GM12878 (cell line): ENCODE results near the gene PLEKHM2. TPM values are rescaled to one million over a fixed set of nuclear protein-coding genes. Genes with fewer than 3 reads are reported as not detected.

ENCODE experiments used
- ATAC-seq: fragments of 200-7000 bp; cut with Tn5 transposase; 3 replicates; pipeline ENCODE4 v1.9.1; 2020; ENCODE audit warnings: mild to moderate bottlenecking, moderate library complexity
- BruUV-seq: library from RNA; stranded (reverse); fragments of 400-500 nt; replicated peaks from 2 replicates; lab custom pipeline; 2021; lab: Mats Ljungman, UMichigan
- CTCF ChIA-PET: fragments of 300-600 bp; sonication (Branson Sonifier 250); formaldehyde crosslinking; extraction: SDS; loops from one replicate; lab custom pipeline; 2021; ENCODE audit warnings: inconsistent platforms; lab: Yijun Ruan, JAX
- POLR2A ChIA-PET: fragments of 350-600 bp; formaldehyde crosslinking; extraction: SDS; loops from one replicate; lab custom pipeline; 2021; ENCODE audit warnings: inconsistent platforms; lab: Charles Lee
- RAD21 ChIA-PET: fragments of 300-600 bp; sonication (Branson Sonifier 250); formaldehyde crosslinking; loops from one replicate; lab custom pipeline; 2023; ENCODE audit warnings: antibody characterized with exemption; ENCODE audit not compliant: unreplicated experiment; lab: Charles Lee
- SMC1A ChIA-PET: fragments of 300-600 bp; sonication (Branson Sonifier 250); formaldehyde crosslinking; loops from one replicate; lab custom pipeline; 2023; ENCODE audit not compliant: unreplicated experiment, uncharacterized antibody; lab: Charles Lee
- DNase-seq: peaks from one replicate; pipeline ENCODE4 v3.0.0-alpha.2; 2011; ENCODE audit warnings: low read depth, low spot score
- FAIRE-seq: peaks from 3 replicates; lab custom pipeline; 2011; peaks lifted over from hg19 to GRCh38; lab: Jason Lieb, UNC
- H2AFZ ChIP-seq: 2 replicates; pipeline ENCODE4 v1.6.0; 2011; ENCODE audit warnings: low read depth, low read length, control low read depth; ENCODE audit not compliant: control insufficient read depth
- H3K27ac ChIP-seq: 2 replicates; pipeline ENCODE4 v1.5.1; 2011; ENCODE audit warnings: control low read depth; ENCODE audit not compliant: control insufficient read depth, insufficient read depth
- H3K27me3 ChIP-seq, 2 experiments: replicated peaks in 1 of 2; 2 replicates each; pipeline versions ENCODE4 v1.6.0 to v1.6.1; 2011; ENCODE audit warnings: low read length in 1 of 2; ENCODE audit not compliant: control insufficient read depth in 2 of 2, insufficient read depth in 2 of 2
- H3K36me3 ChIP-seq, 2 experiments: 2 replicates each; pipeline ENCODE4 v1.5.1; 2011; ENCODE audit warnings: low read length in 1 of 2; ENCODE audit not compliant: control insufficient read depth in 2 of 2, insufficient read depth in 2 of 2
- H3K4me1 ChIP-seq: 2 replicates; pipeline ENCODE4 v1.6.1; 2011; ENCODE audit warnings: mild to moderate bottlenecking, low read length, moderate library complexity, mixed read lengths; ENCODE audit not compliant: control insufficient read depth, insufficient read depth
- H3K4me2 ChIP-seq: 2 replicates; pipeline ENCODE4 v1.6.0; 2011; ENCODE audit warnings: control low read depth; ENCODE audit not compliant: control insufficient read depth, insufficient read depth
- H3K4me3 ChIP-seq: fragments of 200-600 bp; sonication (generic); 2 replicates; pipeline ENCODE4 v1.5.1; 2016
- H3K79me2 ChIP-seq: 2 replicates; pipeline ENCODE4 v1.6.0; 2011; ENCODE audit warnings: low read length; ENCODE audit not compliant: control insufficient read depth, insufficient read depth
- H3K9ac ChIP-seq: 2 replicates; pipeline ENCODE4 v1.8.0; 2011; ENCODE audit warnings: low read length, control low read depth, mixed read lengths; ENCODE audit not compliant: control insufficient read depth, insufficient read depth
- H3K9me3 ChIP-seq: replicated peaks from 3 replicates; pipeline ENCODE4 v1.5.1; 2011; ENCODE audit warnings: mild to moderate bottlenecking, low read length; ENCODE audit not compliant: control insufficient read depth, insufficient read depth
- H4K20me1 ChIP-seq: 2 replicates; pipeline ENCODE4 v1.6.0; 2011; ENCODE audit not compliant: control insufficient read depth, insufficient read depth
- MLLT1 ChIP-seq: fragments of 450-650 bp; IDR thresholded peaks from 2 replicates; pipeline ENCODE4 v1.6.1; 2016; ENCODE audit warnings: mild to moderate bottlenecking
- RB1 ChIP-seq: fragments of 450-650 bp; formaldehyde crosslinking; IDR thresholded peaks from 2 replicates; pipeline ENCODE4 v1.6.1; 2017; ENCODE audit warnings: mild to moderate bottlenecking, borderline replicate concordance
- SRF ChIP-seq, 2 experiments: IDR thresholded peaks; 2 replicates each; pipeline ENCODE4 v1.6.1; 2011; ENCODE audit warnings: low read depth in 2 of 2, low read length in 2 of 2, mild to moderate bottlenecking in 1 of 2, moderate library complexity in 1 of 2
- TBL1XR1 ChIP-seq: IDR thresholded peaks from 2 replicates; pipeline ENCODE4 v1.6.1; 2012; ENCODE audit warnings: low read depth, low read length, improper control_type of control experiment
- WGBS: methylation state at CpG from one replicate; pipeline ENCODE4 v1.1.6; 2016; ENCODE audit warnings: low lambda C conversion rate; ENCODE audit not compliant: insufficient replicate concordance, insufficient coverage; ENCODE audit errors: missing lambda C conversion rate; 5-methylcytosine and 5-hydroxymethylcytosine counted together
- in situ Hi-C: fragments of 300-500 bp; cut with MboI; formaldehyde crosslinking; loops from 9 replicates; pipeline ENCODE4 v1.14.3; 2018; ENCODE audit warnings: mixed read lengths
- intact Hi-C: fragments of 100-400 bp; cut with micrococcal nuclease; formaldehyde crosslinking; loops from one replicate; pipeline ENCODE4 v1.14.2; 2022; ENCODE audit not compliant: unreplicated experiment
- polyA plus RNA-seq, 11 experiments: library from polyadenylated mRNA; depleted of rRNA in 4 of 11; unstranded in 6 of 11; stranded (reverse) in 5 of 11; fragments of >200 nt; fragmentation: Nextera tagmentation in 4 of 11; fragmentation: Illumina TruSeq in 1 of 11; extraction: Ambion mirVana in 4 of 11; extraction: Trizol in 1 of 11; gene quantifications; 1 replicate in 1 of 11; 2 replicates in 10 of 11; pipeline versions ENCODE4 v1.2.1 to v1.2.3, GENCODE V29; 2011 to 2016; ENCODE audit warnings: inconsistent platforms in 2 of 11, missing spikeins in 2 of 11, low read depth in 1 of 11
- total RNA-seq, 4 experiments: library from RNA; depleted of rRNA in 3 of 4; stranded (reverse); fragments of >200 nt in 3 of 4; fragmentation: Illumina TruSeq in 1 of 4; extraction: Trizol in 1 of 4; gene quantifications; 2 replicates each; pipeline versions ENCODE4 v1.2.1 to v1.2.3, GENCODE V29; 2013 to 2021

The PLEKHM2 gene
- total and polyA plus RNA-seq, 10 of the 15 experiments (the other 5 are each of a cell fraction or from before 2014, with no cell fraction given), result 0.37 to 55.2 (median 19.3) TPM

- no peak for TF ChIP-seq MLLT1
- no peak for TF ChIP-seq TBL1XR1
- TF ChIP-seq, all 136 proteins: peak for 0
Measured at GRCh38 chr1:15702722-15703550, 18.8 kb downstream of the PLEKHM2 start (continued).

GRCh38 chr1:15703562-15703961, 19.4 kb downstream of the PLEKHM2 start:
- H3K36me3 ChIP-seq, result peaks cover 7% of the 10 kb centered on the region in 2 experiments
- DNase-seq, result no peak
- in situ Hi-C loops (no loop called here), intact Hi-C loops (no loop called here)
- no peaks in the 10 kb centered on the region for H3K27me3 ChIP-seq
- TF ChIP-seq SRF (IDR thresholded peaks at IDR 0.05; ENCODE audit: low read depth in 2 of 2, low read length in 2 of 2), result 0 out of 4 replicates have a peak, but pooled peaks of 1 of the 2 experiments have one; percentile 6
- TF ChIP-seq RB1, result no peak
- no peak overlapping the region for H3K4me2 ChIP-seq
- H4K20me1 ChIP-seq, result no peaks in the 10 kb centered on the region
- ChIA-PET RAD21 (no interaction called here), SMC1A (interaction anchor here (0.8 kb wide), 1 partner anchor 12 kb away, joined by 3 read pairs; no protein-coding TSS in a partner anchor), POLR2A (interaction anchor here (0.6 kb wide), 1 partner anchor 183 kb away, joined by 6 read pairs; no protein-coding TSS in a partner anchor), CTCF (no interaction called here)
- ATAC-seq, result no peak
- FAIRE-seq, result no peak
- H3K27ac ChIP-seq, result no peak overlapping the region
- H3K4me3 ChIP-seq, result no peak overlapping the region
- H2AFZ ChIP-seq, result no peak overlapping the region
- H3K9me3 ChIP-seq, result no peaks in the 10 kb centered on the region; the same call in 2 of the 3 replicates
- no peaks in the 10 kb centered on the region for H3K4me1 ChIP-seq
- peaks cover 25% of the 10 kb centered on the region for H3K79me2 ChIP-seq
- no peak overlapping the region for H3K9ac ChIP-seq
- WGBS, result 93% methylated on average over 9 of the region's 9 CpGs
- BruUV-seq, result no TSS peak
